GM12878 (cell line): ENCODE data around the gene AP5Z1. TPM values are rescaled to one million over a fixed set of nuclear protein-coding genes. Genes with fewer than 3 reads are reported as not detected.

Source experiments
- ATAC-seq: fragments of 200-7000 bp; cut with Tn5 transposase; 3 replicates; pipeline ENCODE4 v1.9.1; 2020; ENCODE audit warnings: mild to moderate bottlenecking, moderate library complexity
- BruUV-seq: library from RNA; stranded (reverse); fragments of 400-500 nt; replicated peaks from 2 replicates; lab custom pipeline; 2021; lab: Mats Ljungman, UMichigan
- CTCF ChIA-PET: fragments of 300-600 bp; sonication (Branson Sonifier 250); formaldehyde crosslinking; extraction: SDS; loops from one replicate; lab custom pipeline; 2021; ENCODE audit warnings: inconsistent platforms; lab: Yijun Ruan, JAX
- POLR2A ChIA-PET: fragments of 350-600 bp; formaldehyde crosslinking; extraction: SDS; loops from one replicate; lab custom pipeline; 2021; ENCODE audit warnings: inconsistent platforms; lab: Charles Lee
- RAD21 ChIA-PET: fragments of 300-600 bp; sonication (Branson Sonifier 250); formaldehyde crosslinking; loops from one replicate; lab custom pipeline; 2023; ENCODE audit warnings: antibody characterized with exemption; ENCODE audit not compliant: unreplicated experiment; lab: Charles Lee
- SMC1A ChIA-PET: fragments of 300-600 bp; sonication (Branson Sonifier 250); formaldehyde crosslinking; loops from one replicate; lab custom pipeline; 2023; ENCODE audit not compliant: unreplicated experiment, uncharacterized antibody; lab: Charles Lee
- DNase-seq: peaks from one replicate; pipeline ENCODE4 v3.0.0-alpha.2; 2011; ENCODE audit warnings: low read depth, low spot score
- FAIRE-seq: peaks from 3 replicates; lab custom pipeline; 2011; peaks lifted over from hg19 to GRCh38; lab: Jason Lieb, UNC
- H2AFZ ChIP-seq: 2 replicates; pipeline ENCODE4 v1.6.0; 2011; ENCODE audit warnings: low read depth, low read length, control low read depth; ENCODE audit not compliant: control insufficient read depth
- H3K27ac ChIP-seq: 2 replicates; pipeline ENCODE4 v1.5.1; 2011; ENCODE audit warnings: control low read depth; ENCODE audit not compliant: control insufficient read depth, insufficient read depth
- H3K27me3 ChIP-seq, 2 experiments: replicated peaks in 1 of 2; 2 replicates each; pipeline versions ENCODE4 v1.6.0 to v1.6.1; 2011; ENCODE audit warnings: low read length in 1 of 2; ENCODE audit not compliant: control insufficient read depth in 2 of 2, insufficient read depth in 2 of 2
- H3K36me3 ChIP-seq, 2 experiments: 2 replicates each; pipeline ENCODE4 v1.5.1; 2011; ENCODE audit warnings: low read length in 1 of 2; ENCODE audit not compliant: control insufficient read depth in 2 of 2, insufficient read depth in 2 of 2
- H3K4me1 ChIP-seq: 2 replicates; pipeline ENCODE4 v1.6.1; 2011; ENCODE audit warnings: mild to moderate bottlenecking, low read length, moderate library complexity, mixed read lengths; ENCODE audit not compliant: control insufficient read depth, insufficient read depth
- H3K4me2 ChIP-seq: 2 replicates; pipeline ENCODE4 v1.6.0; 2011; ENCODE audit warnings: control low read depth; ENCODE audit not compliant: control insufficient read depth, insufficient read depth
- H3K4me3 ChIP-seq: fragments of 200-600 bp; sonication (generic); 2 replicates; pipeline ENCODE4 v1.5.1; 2016
- H3K79me2 ChIP-seq: 2 replicates; pipeline ENCODE4 v1.6.0; 2011; ENCODE audit warnings: low read length; ENCODE audit not compliant: control insufficient read depth, insufficient read depth
- H3K9ac ChIP-seq: 2 replicates; pipeline ENCODE4 v1.8.0; 2011; ENCODE audit warnings: low read length, control low read depth, mixed read lengths; ENCODE audit not compliant: control insufficient read depth, insufficient read depth
- H3K9me3 ChIP-seq: replicated peaks from 3 replicates; pipeline ENCODE4 v1.5.1; 2011; ENCODE audit warnings: mild to moderate bottlenecking, low read length; ENCODE audit not compliant: control insufficient read depth, insufficient read depth
- H4K20me1 ChIP-seq: 2 replicates; pipeline ENCODE4 v1.6.0; 2011; ENCODE audit not compliant: control insufficient read depth, insufficient read depth
- BCL11A ChIP-seq: IDR thresholded peaks from 2 replicates; pipeline ENCODE4 v1.6.1; 2011; ENCODE audit warnings: low read depth, low read length
- BHLHE40 ChIP-seq, 2 experiments: fragments of 450-650 bp in 1 of 2; IDR thresholded peaks; 2 replicates each; pipeline ENCODE4 v1.6.1; 2011 to 2017; ENCODE audit warnings: low read depth in 2 of 2, borderline replicate concordance in 1 of 2, improper control_type of control experiment in 1 of 2, low read length in 1 of 2, mild to moderate bottlenecking in 1 of 2
- EP300 ChIP-seq, 2 experiments: fragments of 150-350 bp in 1 of 2; IDR thresholded peaks; 2 replicates each; pipeline ENCODE4 v1.6.1; 2011 to 2012; ENCODE audit warnings: low read depth in 2 of 2, low read length in 2 of 2, borderline replicate concordance in 1 of 2, improper control_type of control experiment in 1 of 2, inconsistent platforms in 1 of 2; ENCODE audit not compliant: control insufficient read depth in 1 of 2
- HCFC1 ChIP-seq: fragments of 150-350 bp; IDR thresholded peaks from 2 replicates; pipeline ENCODE4 v1.6.1; 2014; ENCODE audit warnings: low read length
- HDAC6 ChIP-seq: fragments of 200-600 bp; sonication (generic); IDR thresholded peaks from one replicate; pipeline ENCODE4 v1.8.0; 2017; ENCODE audit warnings: antibody characterized with exemption; ENCODE audit not compliant: unreplicated experiment
- HDGF ChIP-seq: fragments of 450-650 bp; IDR thresholded peaks from 2 replicates; pipeline ENCODE4 v1.6.1; 2016; ENCODE audit warnings: antibody characterized with exemption
- MLLT1 ChIP-seq: fragments of 450-650 bp; IDR thresholded peaks from 2 replicates; pipeline ENCODE4 v1.6.1; 2016; ENCODE audit warnings: mild to moderate bottlenecking
- NFYA ChIP-seq: IDR thresholded peaks from 2 replicates; pipeline ENCODE4 v1.6.1; 2011; ENCODE audit warnings: low read depth, mild to moderate bottlenecking, low read length, improper control_type of control experiment, borderline replicate concordance
- NKRF ChIP-seq: fragments of 450-650 bp; conservative IDR thresholded peaks from 2 replicates; pipeline ENCODE4 v1.6.1; 2017; ENCODE audit warnings: mild to moderate bottlenecking, moderate library complexity
- SP1 ChIP-seq: IDR thresholded peaks from one replicate; pipeline ENCODE4 v1.6.1; 2011; ENCODE audit warnings: low read depth, low read length
- STAT3 ChIP-seq: IDR thresholded peaks from 2 replicates; pipeline ENCODE4 v1.6.1; 2011; ENCODE audit warnings: low read depth, low read length, improper control_type of control experiment
- TCF3 ChIP-seq: IDR thresholded peaks from 2 replicates; pipeline ENCODE4 v1.6.1; 2012; ENCODE audit warnings: low read depth, mild to moderate bottlenecking, low read length, borderline replicate concordance; ENCODE audit not compliant: insufficient read depth
- ZNF24 ChIP-seq: fragments of 450-650 bp; IDR thresholded peaks from 2 replicates; pipeline ENCODE4 v1.6.1; 2017; ENCODE audit warnings: antibody characterized with exemption, mild to moderate bottlenecking
- WGBS: methylation state at CpG from one replicate; pipeline ENCODE4 v1.1.6; 2016; ENCODE audit warnings: low lambda C conversion rate; ENCODE audit not compliant: insufficient replicate concordance, insufficient coverage; ENCODE audit errors: missing lambda C conversion rate; 5-methylcytosine and 5-hydroxymethylcytosine counted together
- in situ Hi-C: fragments of 300-500 bp; cut with MboI; formaldehyde crosslinking; loops from 9 replicates; pipeline ENCODE4 v1.14.3; 2018; ENCODE audit warnings: mixed read lengths
- intact Hi-C: fragments of 100-400 bp; cut with micrococcal nuclease; formaldehyde crosslinking; loops from one replicate; pipeline ENCODE4 v1.14.2; 2022; ENCODE audit not compliant: unreplicated experiment
- polyA plus RNA-seq, 11 experiments: library from polyadenylated mRNA; depleted of rRNA in 4 of 11; unstranded in 6 of 11; stranded (reverse) in 5 of 11; fragments of >200 nt; fragmentation: Nextera tagmentation in 4 of 11; fragmentation: Illumina TruSeq in 1 of 11; extraction: Ambion mirVana in 4 of 11; extraction: Trizol in 1 of 11; gene quantifications; 1 replicate in 1 of 11; 2 replicates in 10 of 11; pipeline versions ENCODE4 v1.2.1 to v1.2.3, GENCODE V29; 2011 to 2016; ENCODE audit warnings: inconsistent platforms in 2 of 11, missing spikeins in 2 of 11, low read depth in 1 of 11
- total RNA-seq, 4 experiments: library from RNA; depleted of rRNA in 3 of 4; stranded (reverse); fragments of >200 nt in 3 of 4; fragmentation: Illumina TruSeq in 1 of 4; extraction: Trizol in 1 of 4; gene quantifications; 2 replicates each; pipeline versions ENCODE4 v1.2.1 to v1.2.3, GENCODE V29; 2013 to 2021
- TF ChIP-seq, protein P1 (sequence below): IDR thresholded peaks from 2 replicates; pipeline ENCODE4 v1.6.1; 2012; ENCODE audit warnings: low read length, inconsistent platforms

Gene AP5Z1
- total and polyA plus RNA-seq, 10 of the 15 experiments (the other 5 are each of a cell fraction or from before 2014, with no cell fraction given): 0.37 to 43.4 (median 19.4) TPM

DNA sequence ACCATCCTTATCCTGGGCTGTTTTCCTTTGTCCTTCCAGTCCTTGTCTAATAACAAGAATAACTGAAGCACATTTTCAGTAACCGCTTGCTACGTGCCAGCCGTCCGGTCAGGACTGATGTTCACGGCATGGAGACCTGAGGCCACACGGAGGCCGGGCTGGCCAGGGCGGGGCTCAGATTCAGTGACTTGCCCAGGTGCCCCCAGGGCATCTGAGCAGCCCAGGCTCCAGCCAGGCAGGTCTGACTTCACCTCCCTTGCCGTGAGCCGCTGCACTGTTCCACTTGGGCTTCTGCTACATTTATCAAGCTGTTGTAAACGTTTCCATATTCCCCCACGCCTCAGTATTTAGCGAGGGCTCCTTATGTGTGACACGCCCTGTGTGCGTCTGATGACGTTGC is 43.6 kb upstream of the AP5Z1 start (continued):
- no peak for TF ChIP-seq MLLT1
- no peak for TF ChIP-seq BCL11A

DNA sequence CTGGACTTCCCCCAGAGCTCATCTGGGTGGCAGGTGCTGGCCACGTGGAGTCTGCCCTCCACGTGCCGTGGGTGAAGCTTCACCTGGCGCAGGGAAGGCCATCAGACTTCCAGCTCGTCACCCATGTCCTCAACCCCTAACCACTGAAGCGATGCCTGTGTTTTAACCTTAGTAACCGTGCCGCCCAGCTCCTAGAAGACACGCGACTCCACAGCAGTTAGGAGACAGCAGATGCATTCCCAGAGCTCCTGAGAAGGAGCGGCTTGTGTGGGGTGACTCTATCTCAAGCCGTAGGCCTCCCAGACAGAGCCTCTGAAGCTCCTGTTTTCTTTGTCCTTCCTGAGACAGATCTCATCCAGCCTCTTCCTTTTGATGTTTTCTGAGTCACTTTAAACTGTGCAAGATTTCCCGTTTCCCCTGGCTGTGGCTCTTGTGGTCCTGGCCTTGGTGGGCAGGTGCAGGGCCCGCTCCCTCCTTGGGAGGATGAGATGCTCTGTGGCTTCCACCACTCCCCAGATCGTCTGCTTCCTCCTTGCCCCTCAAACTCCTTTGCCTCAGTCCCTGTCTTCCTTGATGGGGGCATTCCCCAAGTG is 41.4 kb upstream of the AP5Z1 start:
- SMC1A ChIA-PET: interaction anchor here (1.1 kb wide), 1 partner anchor 60 kb away, joined by 3 read pairs; no protein-coding TSS in a partner anchor
- WGBS: 68% methylated on average over 15 of the region's 15 CpGs
- DNase-seq (no peak), FAIRE-seq (peak; percentile 78), ATAC-seq (no peak)
- Histone ChIP-seq H3K36me3 (peaks cover 3 to 5% of the 10 kb centered on the region in 2 experiments; a peak in 3 of 4 replicates), H3K4me1 (no peaks in the 10 kb centered on the region), H3K4me3 (no peak overlapping the region), H3K4me2 (no peak overlapping the region), H3K27ac (no peak overlapping the region), H3K9ac (no peak overlapping the region), H4K20me1 (no peaks in the 10 kb centered on the region), H3K9me3 (no peaks in the 10 kb centered on the region), H3K79me2 (peaks cover 2% of the 10 kb centered on the region), H3K27me3 (no peaks in the 10 kb centered on the region), H2AFZ (no peak overlapping the region)
- intact Hi-C loops: no loop called here
- RAD21 ChIA-PET: no interaction called here
- TF ChIP-seq HDAC6 (no peak), BHLHE40 (IDR thresholded peaks at IDR 0.05; ENCODE audit: borderline replicate concordance in 1 of 2, low read depth in 2 of 2, low read length in 1 of 2) (no peak), HCFC1 (no peak), TCF3 (no peak), NKRF (no peak), HDGF (no peak), ZNF24 (no peak), STAT3 (no peak), SP1 (no peak), EP300 (IDR thresholded peaks at IDR 0.05; ENCODE audit: borderline replicate concordance in 1 of 2, control insufficient read depth in 1 of 2, low read depth in 2 of 2, low read length in 2 of 2) (no peak), MLLT1 (no peak), NFYA (no peak)
- TF ChIP-seq, protein P1, sequence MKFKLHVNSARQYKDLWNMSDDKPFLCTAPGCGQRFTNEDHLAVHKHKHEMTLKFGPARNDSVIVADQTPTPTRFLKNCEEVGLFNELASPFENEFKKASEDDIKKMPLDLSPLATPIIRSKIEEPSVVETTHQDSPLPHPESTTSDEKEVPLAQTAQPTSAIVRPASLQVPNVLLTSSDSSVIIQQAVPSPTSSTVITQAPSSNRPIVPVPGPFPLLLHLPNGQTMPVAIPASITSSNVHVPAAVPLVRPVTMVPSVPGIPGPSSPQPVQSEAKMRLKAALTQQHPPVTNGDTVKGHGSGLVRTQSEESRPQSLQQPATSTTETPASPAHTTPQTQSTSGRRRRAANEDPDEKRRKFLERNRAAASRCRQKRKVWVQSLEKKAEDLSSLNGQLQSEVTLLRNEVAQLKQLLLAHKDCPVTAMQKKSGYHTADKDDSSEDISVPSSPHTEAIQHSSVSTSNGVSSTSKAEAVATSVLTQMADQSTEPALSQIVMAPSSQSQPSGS: no peak
- BruUV-seq: no TSS peak
- POLR2A ChIA-PET: no interaction called here
- CTCF ChIA-PET: no interaction called here
- in situ Hi-C loops: no loop called here
